GM10266 (cell line): Measurements from ENCODE around the gene GNPNAT1.
A peak's percentile ranks its signal among the peaks of the same experiment; 100 is the strongest.

ENCODE experiments used
- DNase-seq: peaks from one replicate; pipeline ENCODE4 v3.0.0; 2012; ENCODE audit errors: extremely low spot score
- TF ChIP-seq, protein P1 (sequence below): IDR thresholded peaks from 2 replicates; pipeline ENCODE4 v1.5.1; 2012; ENCODE audit warnings: mild to moderate bottlenecking, low read depth; ENCODE audit not compliant: control insufficient read depth, insufficient read depth; ENCODE audit errors: missing control alignments

GNPNAT1 gene

DNA sequence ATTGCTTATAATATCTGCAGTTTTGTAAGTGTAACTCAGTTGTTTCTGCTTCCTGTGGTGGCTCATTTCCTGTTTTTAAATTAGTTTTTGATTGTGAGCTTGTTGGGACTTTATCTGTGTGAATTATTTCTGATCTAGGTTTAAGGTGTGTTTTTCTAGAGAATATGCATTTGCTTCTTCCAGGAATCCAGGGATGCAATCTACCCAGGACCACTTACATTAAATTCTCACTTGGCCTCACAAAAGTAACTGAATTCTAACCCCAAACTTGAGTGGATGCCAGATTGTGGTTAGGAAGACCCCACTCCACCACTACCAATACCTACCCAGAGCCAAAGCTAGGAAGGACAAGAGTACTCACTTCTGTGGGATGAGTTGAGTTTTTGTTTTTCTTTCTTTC is 49.5 kb downstream of the GNPNAT1 start:
- DNase-seq, result no peak
- TF ChIP-seq, protein P1, sequence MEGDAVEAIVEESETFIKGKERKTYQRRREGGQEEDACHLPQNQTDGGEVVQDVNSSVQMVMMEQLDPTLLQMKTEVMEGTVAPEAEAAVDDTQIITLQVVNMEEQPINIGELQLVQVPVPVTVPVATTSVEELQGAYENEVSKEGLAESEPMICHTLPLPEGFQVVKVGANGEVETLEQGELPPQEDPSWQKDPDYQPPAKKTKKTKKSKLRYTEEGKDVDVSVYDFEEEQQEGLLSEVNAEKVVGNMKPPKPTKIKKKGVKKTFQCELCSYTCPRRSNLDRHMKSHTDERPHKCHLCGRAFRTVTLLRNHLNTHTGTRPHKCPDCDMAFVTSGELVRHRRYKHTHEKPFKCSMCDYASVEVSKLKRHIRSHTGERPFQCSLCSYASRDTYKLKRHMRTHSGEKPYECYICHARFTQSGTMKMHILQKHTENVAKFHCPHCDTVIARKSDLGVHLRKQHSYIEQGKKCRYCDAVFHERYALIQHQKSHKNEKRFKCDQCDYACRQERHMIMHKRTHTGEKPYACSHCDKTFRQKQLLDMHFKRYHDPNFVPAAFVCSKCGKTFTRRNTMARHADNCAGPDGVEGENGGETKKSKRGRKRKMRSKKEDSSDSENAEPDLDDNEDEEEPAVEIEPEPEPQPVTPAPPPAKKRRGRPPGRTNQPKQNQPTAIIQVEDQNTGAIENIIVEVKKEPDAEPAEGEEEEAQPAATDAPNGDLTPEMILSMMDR, result no peak

DNA sequence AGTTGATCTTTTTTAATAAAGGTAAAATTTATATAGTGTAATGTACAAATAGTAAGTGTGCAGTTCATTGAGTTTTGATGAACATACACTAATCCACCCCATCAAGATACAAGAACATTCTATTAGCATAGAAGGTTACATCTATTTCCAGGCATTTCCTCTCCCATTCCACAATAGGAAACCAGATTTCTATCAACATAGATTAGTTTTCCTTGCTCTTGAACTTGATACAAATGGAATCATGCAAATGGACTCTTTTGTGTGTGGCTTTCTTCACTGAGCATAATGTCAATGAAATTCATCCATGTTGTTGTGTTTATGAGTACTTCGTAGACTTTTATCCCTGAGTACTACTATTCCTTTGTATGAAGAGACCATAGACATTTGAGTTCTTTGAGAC is 50.7 kb downstream of the GNPNAT1 start:
- no peak for DNase-seq
- TF ChIP-seq, protein P1, result no peak

DNA sequence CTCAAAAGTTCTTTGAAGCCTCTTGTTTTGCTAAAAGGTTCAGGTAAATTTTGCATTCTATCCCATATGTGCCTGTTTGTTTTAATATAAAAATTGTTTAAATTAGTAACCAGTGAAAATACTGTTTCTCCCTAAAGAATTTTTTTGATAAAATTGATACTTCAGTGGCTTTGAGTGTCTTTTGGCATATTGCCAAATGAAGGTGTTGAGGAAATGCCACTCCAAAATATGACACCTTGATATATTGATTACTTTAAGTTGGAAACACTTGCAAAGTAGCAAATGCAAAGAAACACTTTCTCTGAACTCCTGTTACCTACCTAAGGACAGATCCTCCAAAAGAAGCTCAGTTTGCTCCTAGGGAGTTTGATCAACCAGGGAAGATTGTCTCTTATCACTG is 53.0 kb downstream of the GNPNAT1 start:
- TF ChIP-seq, protein P1, result no peak
- no peak for DNase-seq

DNA sequence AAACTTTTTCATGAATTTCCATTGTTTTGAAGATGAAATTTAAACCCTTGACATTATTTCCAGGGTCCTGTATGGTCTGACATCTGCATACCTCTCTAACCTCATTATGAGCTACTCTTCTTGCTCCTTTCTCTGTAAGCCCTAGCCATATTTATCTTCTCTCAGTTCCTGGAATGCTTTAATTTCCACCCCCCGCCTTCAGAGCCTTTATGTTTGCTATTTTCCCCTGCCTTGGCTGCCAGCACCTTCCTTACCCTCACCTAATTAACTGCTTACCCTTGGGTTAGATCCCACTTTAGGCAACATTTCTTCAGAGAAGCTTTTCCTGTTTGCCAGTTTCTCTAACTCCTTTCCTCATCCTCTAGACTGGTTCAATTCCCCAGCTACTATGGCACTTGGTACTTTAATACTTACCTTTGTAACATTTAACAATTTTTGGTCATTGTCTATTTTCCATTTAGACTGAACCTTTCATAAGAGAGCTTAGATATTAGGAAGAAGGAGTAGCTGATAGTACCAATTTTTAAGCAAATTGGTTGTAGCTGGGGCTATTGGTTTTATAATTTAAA is 55.4 kb downstream of the GNPNAT1 start:
- DNase-seq, result no peak
- TF ChIP-seq, protein P1, result no peak

DNA sequence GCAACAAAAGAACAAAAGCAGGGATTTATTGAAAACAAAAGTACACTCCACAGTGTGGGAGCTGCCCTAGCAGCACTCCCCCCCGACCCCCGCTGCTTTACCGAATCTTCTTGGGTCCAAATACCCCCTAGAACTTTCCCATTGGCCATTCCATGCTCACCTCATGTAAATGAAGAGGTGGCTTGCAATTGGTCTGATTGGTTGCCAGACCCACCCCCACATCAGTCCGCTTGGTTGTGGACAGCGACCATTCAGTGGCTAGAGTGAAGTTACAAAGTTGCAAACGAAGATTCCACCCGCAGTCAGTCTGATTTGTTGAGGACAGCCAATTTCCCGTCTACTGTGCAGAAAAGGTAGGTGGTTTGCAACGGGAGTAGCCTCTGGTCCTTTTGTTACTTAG is 57.6 kb downstream of the GNPNAT1 start:
- DNase-seq, result no peak
- TF ChIP-seq, protein P1, result no peak

DNA sequence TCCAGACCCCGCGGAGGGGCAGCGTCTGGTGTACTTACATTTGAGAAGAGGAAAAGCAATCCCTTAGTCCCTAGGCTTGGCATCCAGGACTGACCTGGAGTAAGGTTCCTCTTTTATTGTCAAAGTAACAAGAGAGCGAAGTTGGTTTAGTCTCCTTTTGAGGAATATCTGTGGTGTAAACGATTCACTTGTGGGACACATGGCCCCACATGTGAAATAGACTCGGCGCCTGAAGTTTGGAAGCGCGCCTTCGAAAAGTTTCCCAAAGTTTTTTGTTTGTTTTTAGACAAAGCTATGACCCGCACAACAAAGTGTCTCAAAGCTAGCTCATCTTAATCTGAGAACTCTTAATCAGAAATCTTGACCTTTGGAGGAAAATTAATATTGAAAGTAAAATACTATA is 60.7 kb downstream of the GNPNAT1 start:
- no peak for DNase-seq
- TF ChIP-seq, protein P1, result no peak

DNA sequence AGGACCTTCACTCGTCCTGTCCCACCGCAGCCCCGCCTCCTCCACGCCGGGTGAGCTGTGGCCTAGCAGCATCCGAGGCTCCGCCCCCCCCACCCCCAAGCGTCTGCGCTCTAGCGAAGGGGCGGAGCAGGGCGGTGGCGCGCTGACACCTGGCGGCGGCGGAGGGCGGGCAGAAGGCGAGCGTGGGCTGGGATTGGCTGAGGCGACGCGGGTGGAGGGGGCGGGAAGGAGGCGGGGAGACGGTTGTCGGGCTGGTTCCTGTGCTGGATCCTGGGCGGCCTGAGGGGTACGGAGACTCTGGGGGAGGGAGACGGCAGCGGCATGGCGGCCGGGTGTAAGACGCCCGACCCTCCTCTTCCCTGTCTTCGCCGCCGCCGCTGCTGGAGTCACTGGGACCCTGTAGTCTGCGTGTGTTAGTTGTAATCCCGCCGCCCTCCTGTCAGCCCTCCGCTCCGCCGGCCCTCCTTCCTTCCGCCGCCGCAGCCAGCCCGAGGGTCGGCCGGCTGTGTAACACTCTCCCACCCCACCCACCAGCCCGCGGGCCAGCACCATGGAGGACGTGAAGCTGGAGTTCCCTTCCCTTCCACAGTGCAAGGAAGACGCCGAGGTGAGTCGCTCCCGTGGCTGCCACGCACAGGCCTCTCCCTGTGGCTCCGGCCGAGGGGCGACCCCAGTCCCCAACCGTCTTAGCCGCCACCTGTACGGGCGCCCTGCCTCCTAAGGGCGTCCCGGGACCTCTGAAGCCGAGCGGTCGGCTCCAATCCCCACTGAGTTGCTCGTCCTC is 61.3 kb downstream of the GNPNAT1 start, which contains the start of gene STYX:
TSS of gene STYX (plus strand) at position 242 of the 784 bp plus-strand sequence. CDS start at position 551, 309 bp downstream.
- TF ChIP-seq, protein P1, result no peak
- DNase-seq, result peak; percentile 89
